ENCODE results near the gene PTPRD. TPM values are rescaled to one million over a fixed set of nuclear protein-coding genes. Genes with fewer than 3 reads are reported as not detected.

PTPRD gene
- total and polyA plus RNA-seq, 2 donors (not counting 1 experiment from before 2014, with no cell fraction given): 0.35 to 4.8 TPM

GRCh38 chr9:9917400-9917799, 695.4 kb downstream of the PTPRD start:
- H4K20me1 ChIP-seq (ENCODE audit: control insufficient read depth, extremely low read depth, insufficient read depth, low read length): no peaks in the 10 kb centered on the region
- no peak overlapping the region for H2AFZ ChIP-seq (ENCODE audit: low read length)
- no peak overlapping the region for H3K27ac ChIP-seq (ENCODE audit: insufficient read depth, low read length)
- H3K9me3 ChIP-seq (ENCODE audit: control insufficient read depth, insufficient read depth, low read depth, low read length): no peaks in the 10 kb centered on the region
- H3K4me3 ChIP-seq (replicated peaks in 1 of 4; ENCODE audit: control extremely low read depth in 1 of 4, insufficient read depth in 1 of 4, low read depth in 3 of 4, low read length in 4 of 4): no peak overlapping the region
- H3K4me2 ChIP-seq (ENCODE audit: extremely low read depth, insufficient read depth, low read length): no peak overlapping the region
- no peak for TF ChIP-seq EZH2 (IDR thresholded peaks at IDR 0.05; ENCODE audit: low read length, missing control alignments)
- TF ChIP-seq, protein P1, sequence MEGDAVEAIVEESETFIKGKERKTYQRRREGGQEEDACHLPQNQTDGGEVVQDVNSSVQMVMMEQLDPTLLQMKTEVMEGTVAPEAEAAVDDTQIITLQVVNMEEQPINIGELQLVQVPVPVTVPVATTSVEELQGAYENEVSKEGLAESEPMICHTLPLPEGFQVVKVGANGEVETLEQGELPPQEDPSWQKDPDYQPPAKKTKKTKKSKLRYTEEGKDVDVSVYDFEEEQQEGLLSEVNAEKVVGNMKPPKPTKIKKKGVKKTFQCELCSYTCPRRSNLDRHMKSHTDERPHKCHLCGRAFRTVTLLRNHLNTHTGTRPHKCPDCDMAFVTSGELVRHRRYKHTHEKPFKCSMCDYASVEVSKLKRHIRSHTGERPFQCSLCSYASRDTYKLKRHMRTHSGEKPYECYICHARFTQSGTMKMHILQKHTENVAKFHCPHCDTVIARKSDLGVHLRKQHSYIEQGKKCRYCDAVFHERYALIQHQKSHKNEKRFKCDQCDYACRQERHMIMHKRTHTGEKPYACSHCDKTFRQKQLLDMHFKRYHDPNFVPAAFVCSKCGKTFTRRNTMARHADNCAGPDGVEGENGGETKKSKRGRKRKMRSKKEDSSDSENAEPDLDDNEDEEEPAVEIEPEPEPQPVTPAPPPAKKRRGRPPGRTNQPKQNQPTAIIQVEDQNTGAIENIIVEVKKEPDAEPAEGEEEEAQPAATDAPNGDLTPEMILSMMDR (conservative IDR thresholded peaks at IDR 0.05 in 1 of 2, IDR thresholded peaks at IDR 0.05 in 1 of 2; ENCODE audit: low read depth in 1 of 2, low read length in 2 of 2): no peak
- H3K9ac ChIP-seq (ENCODE audit: insufficient read depth, low read length): no peak overlapping the region
- H3K36me3 ChIP-seq (ENCODE audit: control insufficient read depth, insufficient read depth, low read length): no peaks in the 10 kb centered on the region
- no peaks in the 10 kb centered on the region for H3K27me3 ChIP-seq (ENCODE audit: control insufficient read depth, insufficient read depth, low read length)
- no peaks in the 10 kb centered on the region for H3K4me1 ChIP-seq (ENCODE audit: control insufficient read depth, extremely low read depth, insufficient read depth, low read length)
- DNase-seq (ENCODE audit: low read depth in 2 of 2): no peak
- no peaks in the 10 kb centered on the region for H3K79me2 ChIP-seq (ENCODE audit: control insufficient read depth, insufficient read depth, low read length)

DNA sequence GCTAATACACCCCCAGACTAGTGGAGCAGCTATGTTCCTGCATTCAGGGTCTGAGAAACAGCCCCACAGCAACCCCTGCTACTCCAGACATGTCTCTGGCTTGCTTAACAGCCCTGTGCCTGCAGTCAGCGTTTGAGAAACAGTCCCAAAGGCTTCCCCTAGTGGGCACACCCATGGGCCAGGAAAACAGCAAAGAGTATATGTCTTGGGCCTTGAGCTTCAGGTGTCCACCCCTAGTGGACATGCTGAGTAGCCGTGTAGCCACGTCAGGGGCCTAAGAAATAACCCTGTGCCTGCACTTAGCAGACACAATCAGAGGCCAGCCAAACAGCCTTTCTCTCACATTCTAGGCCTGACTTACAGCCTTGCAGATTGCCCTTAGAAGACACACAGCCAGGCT, 698.6 kb downstream of the PTPRD start:
- Histone ChIP-seq H3K9ac (ENCODE audit: insufficient read depth, low read length) (no peak overlapping the region), H3K9me3 (ENCODE audit: control insufficient read depth, insufficient read depth, low read depth, low read length) (no peaks in the 10 kb centered on the region), H3K36me3 (ENCODE audit: control insufficient read depth, insufficient read depth, low read length) (no peaks in the 10 kb centered on the region), H3K4me1 (ENCODE audit: control insufficient read depth, extremely low read depth, insufficient read depth, low read length) (no peaks in the 10 kb centered on the region), H2AFZ (ENCODE audit: low read length) (no peak overlapping the region), H3K27me3 (ENCODE audit: control insufficient read depth, insufficient read depth, low read length) (no peaks in the 10 kb centered on the region), H3K79me2 (ENCODE audit: control insufficient read depth, insufficient read depth, low read length) (no peaks in the 10 kb centered on the region), H3K4me3 (replicated peaks in 1 of 4; ENCODE audit: control extremely low read depth in 1 of 4, insufficient read depth in 1 of 4, low read depth in 3 of 4, low read length in 4 of 4) (no peak overlapping the region), H3K4me2 (ENCODE audit: extremely low read depth, insufficient read depth, low read length) (no peak overlapping the region), H4K20me1 (ENCODE audit: control insufficient read depth, extremely low read depth, insufficient read depth, low read length) (no peaks in the 10 kb centered on the region), H3K27ac (ENCODE audit: insufficient read depth, low read length) (no peak overlapping the region)
- DNase-seq (ENCODE audit: low read depth in 2 of 2): no peak
- TF ChIP-seq, protein P1 (conservative IDR thresholded peaks at IDR 0.05 in 1 of 2, IDR thresholded peaks at IDR 0.05 in 1 of 2; ENCODE audit: low read depth in 1 of 2, low read length in 2 of 2): no peak
- TF ChIP-seq EZH2 (IDR thresholded peaks at IDR 0.05; ENCODE audit: low read length, missing control alignments): no peak

GRCh38 chr9:9913276-9913832, 699.4 kb downstream of the PTPRD start:
- no peak overlapping the region for H3K4me3 ChIP-seq (replicated peaks in 1 of 4; ENCODE audit: control extremely low read depth in 1 of 4, insufficient read depth in 1 of 4, low read depth in 3 of 4, low read length in 4 of 4)
- no peaks in the 10 kb centered on the region for H3K4me1 ChIP-seq (ENCODE audit: control insufficient read depth, extremely low read depth, insufficient read depth, low read length)
- no peak overlapping the region for H3K9ac ChIP-seq (ENCODE audit: insufficient read depth, low read length)
- TF ChIP-seq, protein P1 (conservative IDR thresholded peaks at IDR 0.05 in 1 of 2, IDR thresholded peaks at IDR 0.05 in 1 of 2; ENCODE audit: low read depth in 1 of 2, low read length in 2 of 2): no peak
- no peak for TF ChIP-seq EZH2 (IDR thresholded peaks at IDR 0.05; ENCODE audit: low read length, missing control alignments)
- no peak overlapping the region for H3K27ac ChIP-seq (ENCODE audit: insufficient read depth, low read length)
- no peak overlapping the region for H3K4me2 ChIP-seq (ENCODE audit: extremely low read depth, insufficient read depth, low read length)
- H3K9me3 ChIP-seq (ENCODE audit: control insufficient read depth, insufficient read depth, low read depth, low read length): no peaks in the 10 kb centered on the region
- no peak overlapping the region for H2AFZ ChIP-seq (ENCODE audit: low read length)
- H3K27me3 ChIP-seq (ENCODE audit: control insufficient read depth, insufficient read depth, low read length): no peaks in the 10 kb centered on the region
- H4K20me1 ChIP-seq (ENCODE audit: control insufficient read depth, extremely low read depth, insufficient read depth, low read length): no peaks in the 10 kb centered on the region
- DNase-seq (ENCODE audit: low read depth in 2 of 2): no peak
- H3K79me2 ChIP-seq (ENCODE audit: control insufficient read depth, insufficient read depth, low read length): no peaks in the 10 kb centered on the region
- no peaks in the 10 kb centered on the region for H3K36me3 ChIP-seq (ENCODE audit: control insufficient read depth, insufficient read depth, low read length)

Measured in fibroblast of lung (primary cell).